Activated CD8-positive, alpha-beta memory T cell treated with anti-CD3 and anti-CD28 coated beads, Interleukin-2, amount 50 U/mL, for 1 hour (primary cell): ENCODE results near the gene SYNGR1.

Experiments used
- DNase-seq: peaks from one replicate; pipeline ENCODE4 v3.0.0-alpha.2; 2020; ENCODE audit errors: extremely low read depth

Gene SYNGR1

DNA sequence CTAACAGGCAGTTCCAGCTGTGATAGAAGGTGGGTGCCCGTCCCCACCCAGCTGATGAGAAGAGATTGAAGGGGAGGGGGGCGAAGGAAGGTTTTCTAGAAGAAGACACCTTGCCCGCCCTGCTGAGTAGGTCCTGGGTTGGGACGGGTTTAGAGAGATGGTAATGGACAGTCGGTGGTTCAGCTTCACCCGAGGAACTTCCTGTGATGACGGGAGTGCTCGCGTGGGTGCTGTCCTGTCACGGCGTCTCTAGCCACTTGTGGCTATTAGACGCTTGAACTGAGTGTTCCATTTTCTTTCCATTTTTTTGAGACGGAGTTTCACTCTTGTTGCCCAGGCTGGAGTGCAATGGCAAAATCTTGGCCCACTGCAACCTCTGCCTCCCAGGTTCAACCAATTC, 79.4 kb downstream of the SYNGR1 start:
- DNase-seq = no peak

DNA sequence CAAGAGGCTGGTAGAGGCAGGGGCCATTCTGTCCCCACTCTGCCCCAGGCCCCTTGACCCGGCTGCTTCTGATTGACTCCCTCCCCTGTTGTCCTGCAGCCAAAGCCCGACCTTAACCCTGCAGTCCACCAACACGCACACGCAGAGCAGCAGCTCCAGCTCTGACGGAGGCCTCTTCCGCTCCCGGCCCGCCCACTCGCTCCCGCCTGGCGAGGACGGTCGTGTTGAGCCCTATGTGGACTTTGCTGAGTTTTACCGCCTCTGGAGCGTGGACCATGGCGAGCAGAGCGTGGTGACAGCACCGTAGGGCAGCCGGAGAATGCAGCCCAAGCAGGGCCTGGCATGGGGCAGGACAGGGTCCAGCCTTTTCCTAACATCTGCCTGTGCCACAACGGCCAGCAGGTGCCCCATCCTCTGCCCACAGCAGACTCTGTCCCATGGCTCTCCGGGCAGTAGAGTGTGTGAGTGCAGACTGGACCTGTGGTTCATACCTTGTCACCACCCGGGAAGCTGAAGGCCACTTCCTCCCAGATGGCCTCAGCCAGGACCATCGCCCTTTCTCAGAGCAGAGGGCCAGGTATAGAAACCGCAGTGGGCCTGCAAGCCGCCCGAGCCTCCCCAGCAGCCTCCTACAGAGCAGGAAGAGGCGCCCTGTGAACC, 80.3 kb downstream of the SYNGR1 start:
- no peak for DNase-seq

DNA sequence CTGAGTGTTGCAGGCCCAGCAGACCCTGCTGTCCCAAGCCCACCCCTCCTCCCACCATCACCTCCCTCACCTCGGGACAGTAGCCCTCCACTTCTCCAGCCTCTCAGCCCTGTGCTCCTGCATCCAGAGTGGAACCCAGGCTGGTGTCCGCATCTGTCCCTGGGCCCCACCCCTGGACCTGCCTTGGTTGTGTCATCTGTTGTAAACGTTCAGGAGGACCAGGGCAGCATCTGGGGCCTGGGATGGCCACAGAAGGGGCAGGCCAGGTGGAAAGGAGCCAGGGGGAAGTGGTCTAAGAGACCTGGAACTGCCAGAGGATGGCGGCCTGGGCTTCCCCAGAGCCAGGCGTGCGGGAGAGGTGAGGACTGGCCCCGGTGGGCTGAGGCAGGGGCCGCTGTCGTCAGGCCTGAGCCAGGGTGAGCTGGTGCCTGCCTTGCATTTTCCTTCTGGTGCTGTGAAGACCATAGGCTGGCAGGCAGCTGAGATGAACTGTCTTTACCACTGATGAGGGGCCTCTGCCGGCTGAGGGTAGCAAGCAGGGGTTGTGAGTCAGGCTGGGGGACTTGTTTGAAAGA, 80.9 kb downstream of the SYNGR1 start:
- no peak for DNase-seq

DNA sequence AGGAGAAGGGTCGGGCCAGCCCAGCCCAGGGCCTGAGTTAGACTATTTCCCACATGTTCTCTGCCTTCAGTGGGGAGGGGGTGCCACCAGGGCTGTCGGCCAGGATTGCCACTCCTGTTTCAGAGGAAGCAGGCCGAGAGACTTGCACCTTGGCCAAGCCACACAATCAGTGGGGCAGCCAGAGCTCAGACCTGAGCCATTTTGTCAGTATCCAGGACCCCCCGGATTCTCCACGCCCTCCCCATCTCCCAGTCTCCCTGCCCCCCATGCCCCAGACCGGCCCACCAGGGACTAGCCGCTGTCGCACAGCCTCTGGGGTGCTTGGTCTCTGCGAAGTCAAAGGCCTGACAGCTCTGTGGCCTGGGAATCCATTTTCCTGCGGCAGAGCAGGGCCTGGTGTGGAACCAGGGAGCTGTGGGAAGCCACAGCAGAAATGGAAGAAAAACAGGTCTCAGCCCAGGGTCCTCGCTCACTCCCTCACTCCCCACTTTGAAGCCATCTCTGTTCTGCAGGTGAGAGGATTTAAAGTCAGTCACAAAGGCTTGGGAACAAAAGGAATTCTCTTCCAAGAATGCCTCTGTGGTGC, 81.5 kb downstream of the SYNGR1 start:
- no peak for DNase-seq

DNA sequence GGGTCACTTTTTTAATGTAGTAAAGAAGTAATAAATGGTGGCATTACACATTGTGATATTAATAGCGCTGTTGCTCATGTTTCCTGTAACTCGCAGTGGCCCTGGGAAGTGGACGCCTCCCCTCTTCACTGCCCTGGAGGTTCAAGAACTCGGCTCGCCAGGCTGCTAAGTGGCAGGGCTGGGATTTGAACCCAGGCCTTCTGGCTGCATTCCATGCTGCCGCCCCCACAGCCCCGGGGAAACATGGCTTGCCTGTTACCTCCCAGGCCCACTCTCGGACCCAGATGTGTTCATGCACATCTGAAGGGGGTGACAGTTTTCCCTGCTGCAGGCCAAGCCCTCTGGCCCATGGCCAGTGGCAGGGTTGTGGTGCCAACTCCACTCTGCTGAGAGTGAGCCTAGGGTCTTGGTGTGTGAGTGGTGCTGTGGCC, 82.0 kb downstream of the SYNGR1 start:
- no peak for DNase-seq

DNA sequence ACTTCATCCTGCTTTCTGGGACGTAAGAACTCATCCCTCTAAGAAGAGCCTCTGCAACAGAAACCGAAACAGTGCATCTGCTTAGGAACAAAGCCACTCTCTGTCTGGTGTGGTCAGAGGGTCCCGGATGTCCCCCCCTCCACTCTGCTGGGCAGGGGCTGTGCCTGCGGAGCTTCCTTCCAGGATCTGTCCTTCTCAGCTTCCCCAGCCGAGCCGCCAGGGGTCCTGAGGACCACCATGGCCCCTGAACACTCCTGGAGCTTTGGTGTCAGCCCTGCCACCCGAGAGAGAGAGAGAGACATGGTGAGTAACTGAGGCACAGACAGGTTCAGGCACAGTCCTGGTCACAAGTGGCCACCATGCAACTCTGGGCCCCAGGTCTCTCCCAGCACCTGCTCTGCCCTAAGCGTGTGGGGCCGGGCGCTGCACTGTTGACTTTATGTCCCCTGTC, 82.6 kb downstream of the SYNGR1 start:
- no peak for DNase-seq

DNA sequence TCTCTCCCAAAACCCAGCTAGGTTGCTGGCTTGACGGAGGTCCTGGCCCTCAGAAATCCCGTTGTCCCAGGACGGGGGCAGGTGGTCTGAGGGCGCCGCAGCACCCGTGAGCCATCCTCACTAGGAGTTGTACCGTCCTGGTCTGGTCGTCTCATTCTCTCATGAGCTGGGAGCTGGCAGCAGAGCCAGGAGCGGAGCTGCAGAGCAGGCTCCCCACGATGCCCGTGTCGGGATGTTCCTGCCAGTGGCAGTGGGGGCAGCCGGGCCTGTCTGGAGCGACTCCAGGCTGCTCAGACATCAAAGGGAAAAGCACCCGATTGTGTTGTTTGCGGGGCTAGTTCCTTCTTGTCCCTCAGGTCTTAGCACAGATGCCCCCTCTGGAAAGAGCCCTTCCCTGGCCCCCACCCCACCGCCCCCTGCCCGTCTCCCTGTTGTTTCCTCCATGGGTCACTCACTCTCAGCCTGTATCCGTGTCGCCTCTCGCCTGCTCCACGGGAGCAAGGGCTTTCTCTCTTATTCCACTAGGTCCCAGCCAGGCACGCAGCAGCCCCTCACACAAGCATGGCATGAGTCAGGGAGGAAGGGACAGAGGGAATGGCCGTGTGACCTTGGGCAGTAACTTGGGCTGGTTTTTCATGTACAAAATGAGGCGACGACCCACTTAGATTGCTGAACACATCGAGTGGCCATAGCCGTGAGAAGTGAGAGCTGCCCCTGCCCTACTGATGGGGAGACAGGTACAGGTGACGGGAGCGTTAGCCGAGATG, 83.9 kb downstream of the SYNGR1 start:
- no peak for DNase-seq

DNA sequence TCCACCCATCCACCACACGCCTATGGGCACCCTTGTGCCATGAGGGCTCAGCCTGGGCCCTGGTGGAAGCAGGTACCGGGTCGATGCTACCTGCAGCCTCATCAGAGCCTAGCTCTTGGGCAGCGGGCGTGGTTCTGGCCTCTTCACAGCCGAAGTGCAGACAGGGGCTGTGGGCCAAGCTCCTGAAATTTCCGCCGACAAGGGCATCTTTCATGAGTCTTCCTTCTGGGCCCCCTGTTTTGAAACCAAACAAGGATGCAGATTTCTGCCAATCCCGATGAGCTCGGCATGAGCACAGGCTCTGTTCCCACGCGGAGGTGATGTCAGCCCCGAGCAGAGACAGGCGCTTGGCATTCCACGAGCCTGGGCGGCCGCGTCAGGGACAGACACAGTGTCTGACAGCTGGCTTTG, 84.5 kb downstream of the SYNGR1 start:
- no peak for DNase-seq

DNA sequence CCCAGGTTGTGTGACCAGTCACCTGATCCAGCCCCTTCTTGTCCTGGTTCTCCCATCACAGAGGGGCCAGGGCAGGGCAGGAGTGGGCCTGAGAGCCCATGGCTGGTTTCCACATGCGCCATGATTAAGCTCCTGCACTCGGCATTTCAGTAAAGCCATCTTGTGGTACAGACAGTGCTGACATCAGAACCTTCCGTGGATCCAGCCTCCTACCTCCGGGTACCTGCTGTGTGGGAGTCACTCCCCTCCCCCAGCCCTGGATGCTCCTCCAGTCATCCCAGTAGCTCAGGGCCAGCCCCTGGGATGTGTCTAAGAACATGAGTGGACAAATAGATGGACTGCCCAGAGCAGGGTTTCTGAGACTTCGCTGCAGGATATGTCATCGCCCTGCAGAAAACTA, 84.9 kb downstream of the SYNGR1 start:
- DNase-seq = no peak
